ENCODE results near the gene ARHGAP15.

DNA sequence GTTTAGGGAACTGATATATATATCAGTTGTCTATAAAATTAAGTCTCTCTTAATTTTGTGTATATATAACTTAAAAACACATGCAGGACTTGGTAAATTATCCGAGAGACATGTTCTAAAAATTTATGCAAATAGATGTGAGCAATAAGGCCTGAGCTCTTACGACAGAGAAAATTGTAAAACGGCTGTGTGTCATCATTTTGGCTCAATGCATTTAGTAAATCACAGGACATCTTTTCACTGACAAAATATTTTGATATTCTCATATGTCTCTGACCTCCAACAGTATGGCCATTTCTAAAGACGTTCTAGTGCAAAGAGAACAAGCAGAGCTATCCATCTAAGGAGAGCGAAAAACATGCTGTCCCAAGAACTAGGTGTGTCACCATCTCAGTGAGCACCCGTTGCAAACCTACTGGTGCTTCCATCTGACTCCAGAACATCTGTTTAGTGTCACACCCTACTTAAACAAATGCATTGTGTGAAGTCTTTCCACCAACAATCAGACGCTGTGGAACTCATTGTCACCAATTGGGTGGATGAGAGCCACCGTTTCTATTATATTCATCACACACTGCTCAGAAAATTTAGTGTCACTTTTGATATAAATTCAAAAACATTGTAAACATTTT, 108.0 kb downstream of the ARHGAP15 start:
- no peak for TF ChIP-seq POLR2A (IDR thresholded peaks at IDR 0.05; ENCODE audit: low read length)
- no peak for TF ChIP-seq GATA1 (IDR thresholded peaks at IDR 0.05; ENCODE audit: low read depth, low read length)

Measured in erythroblast (primary cell).